ENCODE data around the gene HOXB3. TPM values are rescaled to one million over a fixed set of nuclear protein-coding genes. Genes with fewer than 3 reads are reported as not detected.

HOXB3 gene
- total RNA-seq, 2 experiments from 2014 or later: 11.9 to 12.9 TPM

- no peaks in the 10 kb centered on the region for H3K9me3 Mint-ChIP-seq (ENCODE audit: low read depth)
- peak within 1 kb of the TSS; percentile 93 for H3K4me3 Mint-ChIP-seq
- peak; percentile 87 for DNase-seq
- CTCF ChIA-PET: interaction anchor here (0.9 kb wide), 3 partner anchors 29 to 227 kb away, joined by 3 read pairs; no protein-coding TSS in a partner anchor
- H3K27ac Mint-ChIP-seq: peak within 1 kb of the TSS; percentile 89
- H3K4me1 Mint-ChIP-seq: peaks cover 51% of the 10 kb centered on the region
- peak; percentile 89 for ATAC-seq
- peaks cover 9% of the 10 kb centered on the region for H3K36me3 Mint-ChIP-seq
- H3K27me3 Mint-ChIP-seq: peaks cover 38% of the 10 kb centered on the region
These were observed 12.0 kb downstream of the HOXB3 start, which contains the start of gene HOXB4 for GRCh38 chr17:48577946-48578615. Gene HOXB4, minus strand, starts transcription at chr17:48578350. Its CDS starts 31 bp downstream, at chr17:48578319.

- peak; percentile 21 for ATAC-seq
- H3K9me3 Mint-ChIP-seq (ENCODE audit: low read depth): no peaks in the 10 kb centered on the region
- H3K27ac Mint-ChIP-seq: peak overlapping the region; percentile 75
- peak; percentile 49 for DNase-seq
- H3K4me3 Mint-ChIP-seq: peak overlapping the region; percentile 93
- CTCF ChIA-PET: interaction anchor here (0.9 kb wide), 1 partner anchor 226 kb away, joined by 3 read pairs; no protein-coding TSS in a partner anchor
- peaks cover 44% of the 10 kb centered on the region for H3K4me1 Mint-ChIP-seq
- H3K27me3 Mint-ChIP-seq: peaks cover 32% of the 10 kb centered on the region
- H3K36me3 Mint-ChIP-seq: peaks cover 9% of the 10 kb centered on the region
These were observed 12.6 kb downstream of the HOXB3 start for GRCh38 chr17:48577330-48577945.

DNA sequence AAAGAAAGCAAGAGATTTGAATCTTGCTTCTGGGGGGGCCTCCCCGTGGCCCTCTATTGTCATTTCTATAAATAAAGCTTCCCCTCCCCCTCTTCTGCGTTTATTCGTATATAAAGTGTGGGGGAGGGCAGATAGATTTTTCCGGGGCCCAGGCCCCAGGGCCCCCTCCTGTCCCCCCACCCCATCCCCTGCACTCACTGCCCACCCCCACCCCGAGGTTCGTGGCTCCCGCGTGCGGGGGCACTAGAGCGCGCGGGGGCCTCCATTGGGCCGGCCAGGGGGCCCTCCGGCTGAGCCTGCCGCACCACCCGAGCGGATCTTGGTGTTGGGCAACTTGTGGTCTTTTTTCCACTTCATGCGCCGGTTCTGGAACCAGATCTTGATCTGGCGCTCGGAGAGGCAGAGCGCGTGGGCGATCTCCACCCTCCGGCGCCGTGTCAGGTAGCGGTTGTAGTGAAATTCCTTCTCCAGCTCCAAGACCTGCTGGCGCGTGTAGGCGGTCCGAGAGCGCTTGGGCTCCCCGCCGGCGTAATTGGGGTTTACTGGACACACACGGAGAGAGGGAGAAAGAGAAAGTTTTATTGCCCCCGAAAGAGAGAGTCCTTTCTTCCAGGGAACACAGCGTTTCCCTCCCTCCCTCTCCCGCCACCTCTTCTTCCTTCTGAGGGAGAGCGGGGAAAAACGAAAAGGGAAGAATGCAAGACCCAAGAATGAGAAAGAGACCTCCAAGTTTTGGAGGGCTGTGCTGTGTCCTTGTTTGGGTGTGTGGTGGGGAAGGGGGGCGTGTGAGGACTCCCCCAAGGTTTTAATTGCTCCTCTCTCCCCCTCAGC is 13.3 kb downstream of the HOXB3 start:
- Mint-ChIP-seq H3K9me3 (ENCODE audit: low read depth) (no peaks in the 10 kb centered on the region), H3K36me3 (peaks cover 9% of the 10 kb centered on the region), H3K4me1 (peaks cover 41% of the 10 kb centered on the region), H3K27me3 (peaks cover 28% of the 10 kb centered on the region), H3K27ac (peak overlapping the region; percentile 75), H3K4me3 (peak overlapping the region; percentile 93)
- ATAC-seq: no peak
- DNase-seq: no peak
- CTCF ChIA-PET: interaction anchor here (0.9 to 1.3 kb wide), 2 partner anchors 86 to 225 kb away, joined by 3 read pairs; no protein-coding TSS in a partner anchor

GRCh38 chr17:48575673-48576478 is 14.2 kb downstream of the HOXB3 start:
- Mint-ChIP-seq H3K4me3 (peak overlapping the region; percentile 6), H3K9me3 (ENCODE audit: low read depth) (no peaks in the 10 kb centered on the region), H3K27ac (peak overlapping the region; percentile 8), H3K4me1 (peaks cover 36% of the 10 kb centered on the region), H3K27me3 (peaks cover 20% of the 10 kb centered on the region), H3K36me3 (peaks cover 9% of the 10 kb centered on the region)
- CTCF ChIA-PET: interaction anchor here (1.3 kb wide), 1 partner anchor 85 kb away, joined by 3 read pairs; no protein-coding TSS in a partner anchor
- ATAC-seq: no peak
- DNase-seq: no peak

DNA sequence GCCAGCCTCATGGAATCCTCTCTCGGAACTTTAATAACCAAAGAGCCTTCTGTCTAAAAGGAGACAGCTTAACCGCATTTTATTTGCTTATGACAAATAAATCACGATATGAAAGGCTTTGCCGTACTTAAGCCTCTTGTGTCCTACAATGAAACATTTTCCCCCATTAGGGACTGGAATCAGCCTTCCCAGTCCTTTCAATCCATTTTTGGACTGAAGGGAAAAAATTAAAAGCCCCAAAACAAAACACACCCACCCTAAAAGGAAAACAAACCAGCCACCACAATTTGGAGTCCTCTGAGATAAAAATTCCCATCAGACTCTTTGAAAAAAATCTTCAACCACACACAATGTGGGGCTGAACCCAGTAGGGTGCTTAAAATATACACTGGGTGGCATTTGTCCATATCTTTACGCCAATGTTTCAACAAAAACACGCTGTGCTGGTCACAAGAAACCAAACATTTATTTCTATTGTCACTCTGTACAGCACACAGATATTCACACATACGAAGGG is 14.9 kb downstream of the HOXB3 start:
- CTCF ChIA-PET: interaction anchor here (1.0 to 1.5 kb wide), 2 partner anchors 71 to 83 kb away, joined by 4 read pairs; no protein-coding TSS in a partner anchor
- peaks cover 33% of the 10 kb centered on the region for H3K4me1 Mint-ChIP-seq
- no peak for ATAC-seq
- H3K9me3 Mint-ChIP-seq (ENCODE audit: low read depth): no peaks in the 10 kb centered on the region
- peaks cover 12% of the 10 kb centered on the region for H3K27me3 Mint-ChIP-seq
- no peak overlapping the region for H3K27ac Mint-ChIP-seq
- peaks cover 9% of the 10 kb centered on the region for H3K36me3 Mint-ChIP-seq
- no peak for DNase-seq
- no peak overlapping the region for H3K4me3 Mint-ChIP-seq

GRCh38 chr17:48574505-48575065 is 15.5 kb downstream of the HOXB3 start:
- no peaks in the 10 kb centered on the region for H3K9me3 Mint-ChIP-seq (ENCODE audit: low read depth)
- CTCF ChIA-PET: interaction anchor here (0.7 to 1.5 kb wide), 3 partner anchors 71 to 86 kb away, joined by 3 to 4 read pairs (median 4); no protein-coding TSS in a partner anchor
- H3K27me3 Mint-ChIP-seq: peaks cover 8% of the 10 kb centered on the region
- no peak overlapping the region for H3K27ac Mint-ChIP-seq
- H3K4me1 Mint-ChIP-seq: peaks cover 30% of the 10 kb centered on the region
- H3K36me3 Mint-ChIP-seq: peaks cover 7% of the 10 kb centered on the region
- no peak overlapping the region for H3K4me3 Mint-ChIP-seq
- no peak for DNase-seq
- no peak for ATAC-seq

DNA sequence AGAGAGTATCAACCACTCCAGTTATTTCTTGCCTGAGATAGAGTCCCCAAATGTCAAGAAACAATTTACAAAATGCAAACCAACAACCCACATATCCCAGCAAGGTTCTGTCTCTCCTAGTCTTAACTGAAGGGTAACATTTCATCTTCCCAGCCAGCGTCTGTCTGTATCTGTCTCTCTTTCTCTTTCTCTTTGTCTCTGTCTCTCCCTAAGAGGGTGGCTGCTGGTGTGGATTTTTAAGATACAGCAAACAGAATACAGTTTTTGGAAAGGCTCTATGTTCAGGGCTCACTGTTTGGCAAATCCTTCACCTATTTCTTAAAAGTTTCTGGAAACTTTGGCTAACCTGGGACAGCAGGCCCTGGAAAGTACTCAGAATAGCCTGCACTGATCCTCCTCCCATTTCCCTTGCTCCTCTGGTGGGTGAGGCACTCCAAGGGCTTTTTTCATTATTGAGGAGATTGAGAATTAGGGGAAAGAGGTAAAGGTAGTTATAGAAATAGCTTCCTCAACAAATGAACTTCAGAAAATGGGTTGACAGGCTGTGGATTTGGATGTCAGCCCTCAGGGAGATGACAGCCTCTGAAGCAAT is 18.1 kb downstream of the HOXB3 start:
- Mint-ChIP-seq H3K9me3 (ENCODE audit: low read depth) (no peaks in the 10 kb centered on the region), H3K4me1 (peaks cover 13% of the 10 kb centered on the region), H3K4me3 (no peak overlapping the region), H3K27ac (no peak overlapping the region), H3K36me3 (peaks cover 5% of the 10 kb centered on the region), H3K27me3 (peaks cover 4% of the 10 kb centered on the region)
- ATAC-seq (no peak), DNase-seq (no peak)
- CTCF ChIA-PET: no interaction called here

- Mint-ChIP-seq H3K27me3 (peaks cover 4% of the 10 kb centered on the region), H3K36me3 (peaks cover 5% of the 10 kb centered on the region), H3K27ac (no peak overlapping the region), H3K9me3 (ENCODE audit: low read depth) (no peaks in the 10 kb centered on the region), H3K4me1 (peaks cover 9% of the 10 kb centered on the region), H3K4me3 (no peak overlapping the region)
- DNase-seq (no peak), ATAC-seq (no peak)
- CTCF ChIA-PET: no interaction called here
These were observed 18.8 kb downstream of the HOXB3 start for GRCh38 chr17:48571024-48571818.

GRCh38 chr17:48570325-48571023 is 19.6 kb downstream of the HOXB3 start:
- Mint-ChIP-seq H3K27me3 (peaks cover 4% of the 10 kb centered on the region), H3K36me3 (peaks cover 2% of the 10 kb centered on the region), H3K27ac (no peak overlapping the region), H3K4me3 (no peak overlapping the region), H3K4me1 (peaks cover 3% of the 10 kb centered on the region), H3K9me3 (ENCODE audit: low read depth) (no peaks in the 10 kb centered on the region)
- ATAC-seq (no peak), DNase-seq (no peak)
- CTCF ChIA-PET: interaction anchor here (1.2 kb wide), 1 partner anchor 78 kb away, joined by 3 read pairs; no protein-coding TSS in a partner anchor

DNA sequence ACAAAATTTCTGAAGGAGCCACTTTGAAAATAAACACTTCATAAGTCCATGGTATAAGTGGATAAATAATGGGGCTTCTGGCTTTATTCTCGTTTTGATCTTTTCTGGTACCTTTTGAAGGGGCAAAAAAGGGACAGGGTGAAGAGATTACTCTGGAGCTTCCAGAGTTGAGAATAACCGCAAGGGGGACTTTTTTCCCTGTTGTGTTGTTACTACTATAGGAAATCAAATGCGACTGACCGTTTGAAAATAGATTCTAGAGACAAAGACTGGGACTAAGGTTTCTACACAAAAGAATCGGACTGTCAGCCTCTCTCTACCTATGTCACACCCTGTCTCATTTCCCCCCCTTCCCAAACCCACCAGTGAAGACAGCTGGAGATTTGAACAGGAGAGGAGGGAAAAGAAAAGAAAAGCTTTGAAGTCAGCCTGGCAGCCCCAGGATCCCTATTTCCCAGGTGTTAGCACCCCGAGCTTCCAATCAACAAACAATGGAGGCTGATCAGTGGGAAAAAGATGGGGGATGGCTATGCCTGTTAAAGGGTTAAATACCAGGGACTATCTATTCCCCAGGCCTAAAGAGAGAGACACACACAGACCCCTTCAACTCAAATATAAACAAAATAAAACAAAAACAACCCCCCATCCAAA is 20.2 kb downstream of the HOXB3 start:
- peaks cover 4% of the 10 kb centered on the region for H3K27me3 Mint-ChIP-seq
- H3K9me3 Mint-ChIP-seq (ENCODE audit: low read depth): no peaks in the 10 kb centered on the region
- no peak overlapping the region for H3K27ac Mint-ChIP-seq
- ATAC-seq (no peak), DNase-seq (no peak)
- peaks cover 1% of the 10 kb centered on the region for H3K4me1 Mint-ChIP-seq
- CTCF ChIA-PET: interaction anchor here (1.2 kb wide), 1 partner anchor 77 kb away, joined by 3 read pairs; no protein-coding TSS in a partner anchor
- peaks cover under 1% of the 10 kb centered on the region for H3K36me3 Mint-ChIP-seq
- H3K4me3 Mint-ChIP-seq: no peak overlapping the region
